Activated CD8-positive, alpha-beta memory T cell treated with anti-CD3 and anti-CD28 coated beads for 36 hours (primary cell): ENCODE data around the gene LRRC38. TPM values are rescaled to one million over a fixed set of nuclear protein-coding genes. Genes with fewer than 3 reads are reported as not detected.
"Not testable (repeated sequence)": the region's sequence is repeated elsewhere in the genome, so short reads cannot be mapped to it uniquely, and the experiment has no call there.

Source experiments
- CTCF ChIA-PET: fragments of 350-600 bp; sonication (Branson Sonifier 250); formaldehyde crosslinking; loops from one replicate; lab custom pipeline; 2021; ENCODE audit warnings: antibody characterized with exemption; lab: Charles Lee
- POLR2A ChIA-PET: fragments of 350-600 bp; sonication (Branson Sonifier 250); formaldehyde crosslinking; loops from one replicate; lab custom pipeline; 2021; ENCODE audit warnings: antibody characterized with exemption; lab: Charles Lee
- total RNA-seq, 2 experiments: library from RNA; stranded (reverse); gene quantifications; one replicate each; pipeline ENCODE4 v1.2.3, GENCODE V29; 2021

LRRC38 gene
- not detected for total RNA-seq

DNA sequence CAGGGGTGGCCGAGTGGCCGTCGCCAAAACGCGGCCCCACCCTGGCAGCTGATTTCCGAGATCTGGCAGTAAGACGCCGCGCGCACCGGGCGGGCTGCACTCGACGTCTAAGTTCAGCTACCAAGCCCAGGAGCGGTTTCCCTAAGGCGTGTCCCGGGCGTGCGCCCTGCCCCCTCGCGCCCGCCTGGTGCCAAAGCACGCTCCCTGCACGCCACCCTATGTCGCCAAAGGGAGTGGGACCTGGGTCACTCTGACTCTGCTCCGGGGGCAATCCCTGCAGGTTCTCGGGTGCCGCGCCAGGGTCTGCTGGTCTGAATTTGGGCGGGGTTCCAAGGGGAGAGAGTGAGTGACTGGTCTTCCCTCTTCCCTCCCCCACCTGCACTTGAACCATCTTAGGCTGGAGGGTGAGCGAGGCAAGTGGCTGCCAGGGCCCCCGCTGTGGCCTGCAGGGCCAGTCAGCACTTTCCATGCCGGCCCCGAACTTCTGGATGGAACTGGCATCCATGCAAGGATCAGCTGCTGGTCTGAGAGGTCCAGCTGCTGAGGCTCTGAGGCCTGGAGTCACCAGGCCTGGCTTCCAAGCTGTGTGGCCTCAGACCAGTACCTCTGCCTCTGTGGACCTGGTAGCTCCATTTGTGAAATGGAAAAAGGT, at the start of gene LRRC38:
Gene LRRC38, minus strand, starts transcription at position 109 of the 652 bp plus-strand sequence. CDS start 410 bp downstream, outside the sequence.
- CTCF ChIA-PET: no interaction called here
- POLR2A ChIA-PET: no interaction called here

GRCh38 chr1:13562981-13563380, 49.2 kb upstream of the LRRC38 start:
- CTCF ChIA-PET, POLR2A ChIA-PET: not testable (repeated sequence)

DNA sequence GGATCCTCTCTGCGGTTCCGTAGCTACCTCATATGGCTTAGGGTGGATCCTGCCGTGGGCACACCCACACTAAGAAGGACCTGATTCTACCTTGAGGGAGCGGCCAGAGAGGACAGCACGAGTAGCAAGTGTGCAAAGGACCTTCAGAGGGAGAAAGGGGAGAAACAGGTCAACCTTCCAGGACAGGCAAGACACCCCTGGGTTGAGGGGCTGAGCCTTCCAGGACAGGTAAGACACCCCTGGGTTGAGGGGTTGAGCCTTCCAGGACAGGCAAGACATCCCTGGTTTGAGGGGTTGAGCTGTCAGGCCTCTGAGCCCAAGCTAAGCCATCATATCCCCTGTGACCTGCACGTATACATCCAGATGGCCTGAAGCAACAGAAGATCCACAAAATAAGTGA, 46.7 kb upstream of the LRRC38 start:
- ChIA-PET POLR2A (no interaction called here), CTCF (no interaction called here)

- POLR2A ChIA-PET: no interaction called here
- CTCF ChIA-PET: no interaction called here
These were observed 42.5 kb upstream of the LRRC38 start for GRCh38 chr1:13556224-13556764.

GRCh38 chr1:13554798-13555197, 41.0 kb upstream of the LRRC38 start:
- POLR2A ChIA-PET: no interaction called here
- CTCF ChIA-PET: no interaction called here

DNA sequence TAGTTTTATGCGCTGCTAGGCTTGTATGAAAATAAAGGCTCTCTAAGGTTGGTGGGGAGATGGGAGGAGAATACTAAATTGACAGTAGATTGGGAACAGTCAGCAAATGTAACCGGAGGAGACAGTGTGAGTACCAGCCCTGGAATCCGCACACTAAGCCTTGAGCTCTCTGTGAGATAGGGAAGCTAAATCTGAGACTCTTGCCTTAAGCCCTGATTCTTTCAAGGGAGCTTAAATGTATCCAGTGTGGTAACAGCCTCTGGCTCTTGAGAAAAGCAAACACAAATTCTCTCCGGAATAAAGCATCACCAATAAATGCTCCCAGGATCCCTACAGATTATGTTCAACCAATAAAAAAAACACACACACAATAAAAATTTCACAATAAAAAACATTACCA, 36.9 kb upstream of the LRRC38 start:
- CTCF ChIA-PET: no interaction called here
- POLR2A ChIA-PET: no interaction called here

DNA sequence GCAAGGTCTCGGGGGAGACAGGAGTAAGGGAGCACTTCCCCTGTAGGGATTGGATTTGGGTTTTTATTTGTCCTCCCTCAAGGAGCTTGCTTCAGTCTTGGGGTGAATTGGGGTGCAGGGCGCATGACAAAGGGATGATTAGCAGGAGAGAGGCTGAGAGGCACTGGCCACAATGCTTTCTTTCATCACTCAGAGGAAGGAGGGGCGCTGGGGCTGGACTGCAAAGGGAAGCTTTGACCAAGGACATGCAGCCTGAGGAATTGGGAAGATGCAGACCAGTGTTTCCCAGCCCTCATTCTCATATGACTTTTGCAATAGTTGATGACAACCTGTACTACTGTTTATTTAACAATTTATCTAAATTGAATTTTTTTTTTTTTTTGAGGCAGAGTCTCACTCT, 35.7 kb upstream of the LRRC38 start:
- CTCF ChIA-PET: interaction anchor here (0.7 kb wide), 1 partner anchor 774 kb away, joined by 3 read pairs; no protein-coding TSS in a partner anchor
- POLR2A ChIA-PET: no interaction called here

DNA sequence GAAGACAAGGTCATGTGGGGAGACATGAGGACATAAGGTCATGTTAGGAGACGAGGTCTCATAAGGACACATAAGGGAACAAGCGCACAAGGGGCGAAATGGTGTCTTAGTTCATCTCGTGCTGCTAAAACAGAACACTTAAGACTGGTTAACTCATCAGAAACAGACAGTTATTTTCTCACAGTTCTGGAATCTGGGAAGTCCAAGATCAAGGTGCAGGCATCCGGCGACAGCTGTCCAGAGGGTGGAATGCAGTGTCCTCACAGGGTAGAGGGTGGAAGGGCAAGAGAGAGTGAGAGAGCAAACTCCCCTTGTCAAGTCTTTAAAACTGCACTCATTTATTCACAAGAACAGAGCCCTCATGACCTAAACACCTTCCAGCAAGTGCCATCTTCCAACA, 35.2 kb upstream of the LRRC38 start:
- CTCF ChIA-PET: interaction anchor here (0.7 kb wide), 1 partner anchor 773 kb away, joined by 3 read pairs; no protein-coding TSS in a partner anchor
- POLR2A ChIA-PET: no interaction called here

GRCh38 chr1:13548281-13548680, 34.5 kb upstream of the LRRC38 start:
- POLR2A ChIA-PET: no interaction called here
- CTCF ChIA-PET: no interaction called here

GRCh38 chr1:13546791-13547190, 33.0 kb upstream of the LRRC38 start:
- ChIA-PET CTCF (no interaction called here), POLR2A (no interaction called here)

DNA sequence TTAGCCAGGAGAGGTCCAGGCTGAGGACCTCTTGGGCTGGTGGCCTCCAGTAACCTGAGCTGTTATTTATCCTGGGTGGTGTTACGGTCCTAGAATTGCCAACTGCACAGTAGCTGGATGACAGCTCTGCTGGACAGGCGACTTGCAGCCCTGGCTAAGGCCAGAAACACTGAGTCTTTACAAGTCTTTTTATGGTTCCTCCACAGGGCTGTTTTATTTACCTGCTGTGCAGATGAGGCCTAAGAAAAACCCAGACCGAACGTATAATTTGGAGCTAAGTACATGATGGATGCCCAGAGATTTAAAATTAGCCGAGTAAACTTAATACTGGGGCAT, 30.4 kb upstream of the LRRC38 start:
- POLR2A ChIA-PET: no interaction called here

GRCh38 chr1:13543451-13544220, 29.8 kb upstream of the LRRC38 start:
- ChIA-PET CTCF (interaction anchor here (0.6 kb wide), 2 partner anchors 13 to 371 kb away, joined by 3 to 5 read pairs; no protein-coding TSS in a partner anchor), POLR2A (no interaction called here)

More for the DNA sequence above, 30.4 kb upstream of the LRRC38 start:
- CTCF ChIA-PET: interaction anchor here (0.6 kb wide), 1 partner anchor 370 kb away, joined by 5 read pairs; no protein-coding TSS in a partner anchor

- ChIA-PET CTCF (no interaction called here), POLR2A (no interaction called here)
These were observed 27.8 kb upstream of the LRRC38 start for GRCh38 chr1:13541435-13542215.

DNA sequence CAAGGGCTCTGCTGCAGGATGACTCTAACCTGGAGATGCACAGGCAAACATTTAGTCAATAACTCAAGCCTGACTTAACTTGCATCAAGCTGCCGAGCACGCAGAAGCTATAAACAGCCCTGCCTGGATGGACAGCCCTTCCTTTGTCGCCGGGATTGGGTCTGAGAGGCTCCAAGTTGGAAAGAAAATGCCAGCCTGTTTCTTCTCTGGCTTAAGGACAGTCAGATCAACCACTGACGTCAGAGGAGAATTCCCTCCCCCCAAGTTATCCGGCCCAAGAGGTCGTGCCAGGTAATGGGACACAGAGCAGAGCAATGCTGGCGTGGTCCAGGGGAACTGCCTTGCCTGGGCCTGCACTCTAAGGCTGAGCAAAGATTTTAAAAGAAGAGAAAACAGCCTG, 27.1 kb upstream of the LRRC38 start:
- ChIA-PET CTCF (no interaction called here), POLR2A (no interaction called here)

DNA sequence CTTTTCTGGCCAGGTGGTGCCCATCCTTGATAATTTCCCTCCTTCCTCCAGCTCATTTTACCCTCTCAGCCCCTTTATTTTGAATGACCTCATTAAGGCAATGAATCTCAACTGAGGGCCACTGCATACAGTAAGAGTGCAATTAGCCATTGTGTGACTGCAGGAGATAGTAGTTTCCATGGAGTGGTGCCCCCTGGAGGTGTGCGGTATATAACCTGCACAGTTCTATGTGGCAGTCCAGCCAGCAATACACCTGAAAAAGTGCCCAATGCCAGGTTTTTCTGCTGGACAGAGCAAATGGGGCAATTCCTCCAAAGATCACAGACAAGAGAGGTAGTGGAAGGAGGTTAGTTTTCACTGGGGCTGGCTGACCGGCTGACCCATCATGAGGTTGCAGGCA, 25.9 kb upstream of the LRRC38 start:
- ChIA-PET POLR2A (no interaction called here), CTCF (no interaction called here)

GRCh38 chr1:13538832-13539231, 25.0 kb upstream of the LRRC38 start:
- ChIA-PET CTCF (no interaction called here), POLR2A (no interaction called here)

GRCh38 chr1:13536571-13536970, 22.8 kb upstream of the LRRC38 start:
- ChIA-PET CTCF (no interaction called here), POLR2A (no interaction called here)

DNA sequence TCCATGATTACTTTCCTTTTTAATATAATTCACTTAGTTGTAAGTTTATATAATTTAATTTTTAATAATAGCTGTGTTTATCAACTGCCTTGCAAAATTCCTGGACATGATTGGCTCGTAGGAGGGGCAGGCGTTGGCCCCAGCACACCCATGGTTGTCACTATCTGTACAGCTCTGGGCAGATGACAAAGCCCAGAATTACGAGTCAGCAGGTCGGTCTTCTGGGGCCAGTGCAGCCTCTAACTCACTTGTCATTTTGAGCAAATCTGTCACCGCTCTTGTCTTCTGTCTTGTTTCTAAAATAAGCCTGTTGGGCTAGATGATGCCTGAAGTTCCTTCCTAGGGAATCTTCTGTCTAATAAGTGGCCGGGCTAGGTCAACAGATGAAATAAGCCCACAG, 21.4 kb upstream of the LRRC38 start:
- CTCF ChIA-PET: no interaction called here

DNA sequence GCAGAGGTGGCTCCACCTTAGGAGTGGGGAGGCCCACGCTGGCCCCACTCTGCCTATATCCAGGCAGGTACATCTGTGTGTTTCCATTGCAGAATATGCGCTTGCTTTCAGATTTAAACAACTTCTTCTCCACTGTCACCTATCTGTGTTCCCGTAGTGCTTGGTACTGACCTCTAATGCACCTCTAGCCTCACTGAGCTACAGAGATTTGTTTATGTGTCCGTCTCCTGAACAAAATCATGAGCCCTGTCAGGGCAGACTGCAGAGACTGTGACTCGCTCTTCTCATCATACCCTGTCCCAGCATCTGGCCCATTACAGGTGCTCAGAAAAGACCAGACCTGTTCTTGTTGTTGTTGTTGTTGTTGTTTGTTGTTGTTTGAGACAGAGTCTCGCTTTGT, 14.5 kb upstream of the LRRC38 start:
- POLR2A ChIA-PET: no interaction called here
- CTCF ChIA-PET: no interaction called here

More for the DNA sequence above, 21.4 kb upstream of the LRRC38 start:
- POLR2A ChIA-PET: no interaction called here
